ENCODE measurements around the gene PLOD2.
"Not testable (repeated sequence)": the region's sequence is repeated elsewhere in the genome, so short reads cannot be mapped to it uniquely, and the experiment has no call there.

Gene PLOD2

GRCh38 chr3:146128179-146128578, 32.8 kb downstream of the PLOD2 start:
- no peak for TF ChIP-seq CTCF (IDR thresholded peaks at IDR 0.05; ENCODE audit: control insufficient read depth, extremely low read depth, insufficient read depth)

GRCh38 chr3:146125951-146126350, 35.0 kb downstream of the PLOD2 start:
- no peak overlapping the region for H3K4me3 ChIP-seq (ENCODE audit: low read depth, low read length)
- no peak for TF ChIP-seq CTCF (IDR thresholded peaks at IDR 0.05; ENCODE audit: control insufficient read depth, extremely low read depth, insufficient read depth)
- DNase-seq (ENCODE audit: low read depth): no peak

More at GRCh38 chr3:146128179-146128578, 32.8 kb downstream of the PLOD2 start:
- no peak for DNase-seq (ENCODE audit: low read depth)
- no peak overlapping the region for H3K4me3 ChIP-seq (ENCODE audit: low read depth, low read length)

GRCh38 chr3:146124126-146124801, 36.7 kb downstream of the PLOD2 start:
- no peak for TF ChIP-seq CTCF (IDR thresholded peaks at IDR 0.05; ENCODE audit: control insufficient read depth, extremely low read depth, insufficient read depth)
- H3K4me3 ChIP-seq (ENCODE audit: low read depth, low read length): no peak overlapping the region
- no peak for DNase-seq (ENCODE audit: low read depth)

GRCh38 chr3:146117406-146118285, 43.3 kb downstream of the PLOD2 start:
- DNase-seq (ENCODE audit: low read depth): peak; percentile 41
- TF ChIP-seq CTCF (IDR thresholded peaks at IDR 0.05; ENCODE audit: control insufficient read depth, extremely low read depth, insufficient read depth): no peak
- no peak overlapping the region for H3K4me3 ChIP-seq (ENCODE audit: low read depth, low read length)

GRCh38 chr3:146115619-146116018, 45.4 kb downstream of the PLOD2 start:
- no peak overlapping the region for H3K4me3 ChIP-seq (ENCODE audit: low read depth, low read length)
- no peak for TF ChIP-seq CTCF (IDR thresholded peaks at IDR 0.05; ENCODE audit: control insufficient read depth, extremely low read depth, insufficient read depth)
- peak; percentile 65 for DNase-seq (ENCODE audit: low read depth)

- not testable (repeated sequence) for DNase-seq (ENCODE audit: low read depth); H3K4me3 ChIP-seq (ENCODE audit: low read depth, low read length)
Measured at GRCh38 chr3:146113804-146114203, 47.2 kb downstream of the PLOD2 start.

GRCh38 chr3:146111337-146111736, 49.6 kb downstream of the PLOD2 start:
- DNase-seq (ENCODE audit: low read depth): no peak
- no peak for TF ChIP-seq CTCF (IDR thresholded peaks at IDR 0.05; ENCODE audit: control insufficient read depth, extremely low read depth, insufficient read depth)
- H3K4me3 ChIP-seq (ENCODE audit: low read depth, low read length): no peak overlapping the region

Data from LNCaP clone FGC (cell line).